A172 (cell line): Measurements from ENCODE around the gene DOK7. TPM values are rescaled to one million over a fixed set of nuclear protein-coding genes. Genes with fewer than 3 reads are reported as not detected.
A peak's percentile ranks its signal among the peaks of the same experiment; 100 is the strongest.

ENCODE experiments used
- DNase-seq: peaks from one replicate; pipeline ENCODE4 v3.0.0-alpha.2; 2015; ENCODE audit warnings: low spot score
- total RNA-seq: library from RNA; depleted of rRNA; stranded (reverse); fragments of >200 nt; shearing (Covaris generic); gene quantifications from 2 replicates; pipeline ENCODE4 v1.2.3, GENCODE V29; 2014

Gene DOK7
- total RNA-seq, 1 experiment from 2014 or later: 21.4 TPM

DNA sequence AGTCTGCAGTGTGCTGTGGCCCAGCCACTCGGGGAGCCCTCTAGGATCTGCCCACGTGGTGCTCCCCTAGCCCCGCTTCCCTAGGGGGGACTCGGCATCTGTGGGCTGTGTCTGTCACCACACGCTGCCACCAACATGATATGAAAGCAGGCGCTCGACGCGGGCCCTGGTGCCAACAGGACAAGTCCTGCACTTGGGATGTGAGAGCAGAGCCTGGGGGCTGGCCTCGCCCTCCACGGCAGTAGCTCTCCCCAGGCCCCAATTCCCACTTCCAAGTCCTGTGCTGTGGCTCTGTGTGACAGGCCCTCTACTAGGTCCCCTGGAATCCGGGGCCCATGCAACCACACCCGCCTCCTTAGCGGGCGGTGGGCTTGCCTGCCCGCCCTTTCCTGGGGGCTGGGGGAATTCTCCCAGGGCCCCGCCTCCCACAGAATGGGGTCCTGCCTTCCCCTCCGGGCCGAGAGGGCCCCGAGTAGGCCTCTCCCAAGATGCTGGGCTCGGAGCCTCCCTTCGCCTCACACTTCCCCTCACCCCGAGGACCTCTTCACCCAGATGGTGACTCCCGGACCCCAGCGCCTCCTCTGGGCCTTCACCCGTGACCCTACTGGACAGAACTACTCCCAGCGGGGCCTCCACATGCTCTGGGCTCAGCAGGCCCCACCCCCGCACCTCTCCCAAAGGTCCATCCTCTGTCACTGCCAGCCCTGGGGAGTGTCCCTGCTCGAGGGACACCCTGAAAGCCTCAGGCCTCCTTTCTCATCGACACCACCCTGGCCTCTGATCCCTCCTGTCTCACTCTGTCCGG lies 57.9 kb downstream of the DOK7 start:
- DNase-seq: no peak

DNA sequence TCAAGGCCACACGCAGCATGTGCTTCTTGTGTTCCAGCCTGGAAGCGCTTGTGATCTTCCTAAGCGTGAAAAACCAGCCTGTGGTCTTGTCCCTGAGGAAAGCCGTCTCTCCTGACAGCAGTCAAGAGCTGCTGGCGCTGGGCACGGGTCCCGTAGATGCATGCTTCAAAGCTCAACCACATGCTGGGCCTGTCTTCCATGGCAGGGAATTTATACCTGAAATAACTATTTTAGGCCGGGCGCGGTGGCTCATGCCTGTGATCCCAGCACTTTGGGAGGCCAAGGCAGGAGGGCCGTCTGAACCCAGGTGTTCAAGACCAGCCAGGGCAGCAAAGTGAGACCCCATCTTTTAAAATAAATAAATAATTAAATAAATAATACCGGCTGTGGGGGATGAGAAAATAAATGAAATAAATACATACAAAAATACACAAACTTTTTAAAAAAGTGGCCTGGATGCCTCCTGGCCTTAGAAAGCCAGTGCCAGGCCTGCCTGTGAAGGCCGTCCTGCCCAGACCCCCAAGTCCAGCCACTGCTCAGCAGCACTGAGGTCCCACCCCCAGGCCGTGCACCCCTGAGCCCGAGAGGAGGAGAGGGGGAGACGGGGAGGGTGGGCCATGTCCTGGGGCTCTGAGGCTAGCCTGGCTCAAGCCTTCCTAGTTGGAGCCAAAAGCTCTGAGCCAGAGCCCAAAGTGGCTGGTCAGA lies 58.7 kb downstream of the DOK7 start:
- no peak for DNase-seq

DNA sequence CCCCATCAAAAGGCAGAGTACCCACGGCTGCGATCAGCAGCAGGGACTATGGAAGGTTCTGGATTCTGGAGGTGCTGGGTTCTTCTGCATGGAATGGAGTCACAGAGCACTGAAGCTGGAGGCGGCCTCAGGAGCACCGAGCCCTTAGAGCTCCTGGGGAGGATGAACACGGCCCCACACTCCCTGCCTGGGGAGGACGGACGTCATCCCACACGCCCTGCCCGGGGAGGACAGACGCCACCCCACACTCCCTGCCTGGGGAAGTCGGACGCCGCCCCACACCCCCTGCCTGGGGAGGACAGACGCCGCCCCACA lies 59.2 kb downstream of the DOK7 start:
- DNase-seq: no peak

DNA sequence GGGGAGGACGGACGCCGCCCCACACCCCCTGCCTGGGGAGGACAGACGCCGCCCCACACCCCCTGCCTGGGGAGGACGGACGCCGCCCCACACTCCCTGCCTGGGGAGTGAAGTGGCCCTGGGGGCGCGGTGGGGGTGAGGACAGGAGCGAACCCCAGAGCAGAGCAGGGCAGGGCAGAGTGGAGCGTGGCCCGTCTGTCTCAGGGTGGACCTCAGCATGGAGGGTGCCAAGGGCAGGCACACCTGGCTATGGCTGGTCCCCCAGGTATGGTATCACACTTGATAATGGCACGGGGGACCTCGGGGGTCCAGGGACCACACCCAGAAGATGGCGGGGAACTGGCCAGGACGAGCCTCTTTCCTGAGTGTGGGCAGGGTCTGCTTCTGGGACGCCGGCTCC lies 59.5 kb downstream of the DOK7 start:
- no peak for DNase-seq

DNA sequence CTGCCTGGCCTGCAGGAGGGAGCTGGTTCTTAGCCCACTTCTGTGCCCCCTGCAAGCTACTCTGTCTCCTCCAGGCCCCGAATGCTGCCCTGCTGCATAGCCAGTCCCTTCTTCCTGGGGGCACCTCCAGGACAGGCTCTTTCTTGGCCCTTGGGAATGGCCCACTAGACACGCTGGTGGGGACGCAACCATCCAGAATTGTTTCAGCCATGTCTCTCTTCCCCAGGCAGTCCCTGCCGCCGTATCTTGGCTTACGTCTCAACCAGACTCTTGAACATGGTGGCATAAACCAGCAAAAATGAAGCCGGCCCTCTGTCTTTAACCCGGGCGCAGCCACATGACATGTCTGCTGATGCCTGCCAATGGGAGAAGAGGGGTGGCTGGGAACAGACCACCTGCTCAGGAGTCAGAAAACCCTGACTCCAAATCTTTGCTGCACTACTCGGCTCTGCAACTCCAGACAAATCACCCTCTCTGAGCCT lies 60.1 kb downstream of the DOK7 start:
- DNase-seq: no peak

DNA sequence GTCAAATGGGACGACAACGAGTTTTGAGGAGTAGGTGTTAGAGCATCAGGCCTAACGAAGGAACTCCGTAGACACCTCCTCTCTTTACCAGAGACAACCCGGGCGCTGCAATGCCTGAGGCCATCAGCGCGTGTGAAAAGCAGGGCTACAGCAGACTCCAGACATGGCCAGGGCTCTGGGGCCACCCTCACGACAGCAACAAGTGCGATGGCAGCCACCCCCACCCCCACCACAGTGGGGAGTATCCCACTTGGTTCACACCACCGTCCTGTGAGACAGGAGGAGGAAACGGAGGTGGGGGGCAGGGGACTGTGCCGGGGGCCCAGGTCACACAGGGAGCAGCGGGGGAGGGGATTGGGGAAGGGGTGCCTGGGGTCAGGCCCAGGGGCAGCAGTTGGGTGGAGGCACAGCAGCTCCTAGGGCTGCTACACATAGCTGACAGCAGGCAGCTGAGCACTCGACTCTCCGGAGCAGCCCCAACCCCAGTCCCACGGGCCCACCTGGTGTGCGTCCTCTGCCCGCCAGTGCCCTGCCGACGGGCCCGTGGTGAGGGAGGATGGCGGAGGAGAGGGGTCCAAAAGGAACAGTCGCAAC lies 60.6 kb downstream of the DOK7 start:
- no peak for DNase-seq

DNA sequence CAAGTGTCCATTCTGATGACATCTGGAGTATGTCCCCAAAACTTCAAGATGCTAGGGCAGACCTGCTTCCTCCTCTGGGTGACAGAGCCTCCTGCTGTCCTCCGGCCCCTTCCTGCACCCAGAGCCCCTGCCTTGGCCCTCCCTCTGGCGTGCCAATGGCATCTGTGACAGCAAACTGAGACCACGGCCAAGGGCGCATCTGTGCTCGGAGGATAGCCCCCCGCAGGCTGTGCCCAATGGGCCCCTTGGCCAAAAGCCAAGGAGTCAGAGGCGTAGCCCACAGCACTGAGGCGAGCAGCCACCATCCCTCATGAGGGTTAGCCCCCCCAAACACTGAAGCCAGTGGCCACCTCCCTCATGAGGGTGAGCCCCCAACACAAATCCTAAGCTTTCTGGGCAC lies 61.2 kb downstream of the DOK7 start:
- DNase-seq: no peak

DNA sequence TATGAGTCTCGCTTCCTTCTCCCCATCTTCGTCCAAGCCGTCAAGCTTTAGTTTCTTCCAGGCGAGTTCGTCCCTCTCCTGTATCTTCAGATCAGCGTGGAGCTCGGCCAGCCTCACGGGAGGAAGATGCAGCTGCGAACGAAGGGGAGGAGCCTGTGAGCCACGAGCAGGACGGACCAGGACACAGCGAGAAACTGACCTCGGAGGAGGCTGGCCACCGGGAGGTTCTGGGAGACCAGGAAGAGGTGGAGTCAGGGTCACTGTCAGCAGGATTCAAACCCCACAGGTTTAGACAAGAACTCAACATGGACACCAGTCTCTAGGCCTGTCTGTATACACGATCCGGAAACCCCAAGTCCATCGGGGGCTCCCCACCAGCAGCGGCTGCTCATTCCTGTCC lies 61.8 kb downstream of the DOK7 start:
- no peak for DNase-seq

DNA sequence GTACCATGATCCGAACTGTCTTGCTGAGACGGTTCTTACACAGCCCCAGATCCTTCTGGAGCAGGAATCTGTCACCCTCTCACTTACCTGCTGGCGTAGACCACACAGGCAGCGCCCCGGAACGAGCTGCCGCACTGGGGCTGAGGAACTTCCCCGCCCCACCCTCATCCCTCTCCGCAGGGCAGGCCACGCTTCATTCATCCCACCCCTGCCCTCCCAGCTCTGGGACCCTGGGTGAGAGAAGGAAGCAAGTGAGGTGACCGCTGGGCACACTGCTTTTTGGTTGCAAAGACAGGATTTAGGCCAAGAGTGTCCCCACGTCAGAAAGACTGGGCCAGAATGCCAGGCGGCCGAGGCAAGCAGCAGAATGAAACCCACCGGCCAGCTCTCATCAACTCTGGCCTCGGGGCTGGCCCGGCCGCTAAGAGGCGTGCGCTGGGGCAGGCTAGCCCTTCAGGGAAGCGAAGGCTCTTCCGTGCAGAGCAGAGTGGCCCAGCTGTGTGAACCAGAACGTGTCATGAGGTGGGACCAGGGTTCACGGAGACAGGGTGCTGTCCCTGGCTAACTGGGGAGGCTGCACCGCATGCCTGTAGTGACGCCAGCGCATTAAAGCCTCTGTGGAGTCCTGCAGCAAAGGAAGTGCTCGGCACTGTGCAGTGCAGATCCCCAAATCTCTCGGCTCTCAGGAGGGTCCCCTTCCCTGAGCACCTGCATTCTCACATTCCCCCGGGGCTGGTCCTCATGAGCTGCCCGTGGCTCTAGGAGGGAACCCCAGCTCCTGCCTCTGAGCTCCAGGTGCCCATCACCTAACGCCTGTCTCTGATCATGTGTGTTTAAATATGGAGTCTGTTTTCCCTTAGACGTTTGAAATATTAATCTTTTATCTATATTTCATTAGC lies 62.7 kb downstream of the DOK7 start:
- no peak for DNase-seq

DNA sequence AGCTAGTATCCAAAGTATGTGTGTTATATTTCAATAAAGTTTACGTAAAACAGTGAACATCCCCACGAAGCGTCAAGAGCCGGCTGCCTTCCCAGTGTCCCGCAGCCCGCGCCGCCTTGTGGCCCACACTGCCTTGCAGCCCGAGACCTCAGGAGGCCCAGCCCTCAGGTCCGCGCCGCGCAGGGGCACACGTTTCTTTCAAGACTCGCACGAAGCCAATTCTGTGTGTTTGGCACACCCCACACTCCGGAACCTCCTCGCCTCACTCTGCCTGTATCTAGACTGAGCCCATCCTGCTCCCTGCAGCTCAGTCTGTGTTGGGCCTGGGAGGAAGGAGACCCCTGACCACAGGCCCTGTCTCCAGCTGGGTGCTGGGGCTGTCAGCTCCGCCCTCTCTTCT lies 63.4 kb downstream of the DOK7 start:
- DNase-seq: no peak

DNA sequence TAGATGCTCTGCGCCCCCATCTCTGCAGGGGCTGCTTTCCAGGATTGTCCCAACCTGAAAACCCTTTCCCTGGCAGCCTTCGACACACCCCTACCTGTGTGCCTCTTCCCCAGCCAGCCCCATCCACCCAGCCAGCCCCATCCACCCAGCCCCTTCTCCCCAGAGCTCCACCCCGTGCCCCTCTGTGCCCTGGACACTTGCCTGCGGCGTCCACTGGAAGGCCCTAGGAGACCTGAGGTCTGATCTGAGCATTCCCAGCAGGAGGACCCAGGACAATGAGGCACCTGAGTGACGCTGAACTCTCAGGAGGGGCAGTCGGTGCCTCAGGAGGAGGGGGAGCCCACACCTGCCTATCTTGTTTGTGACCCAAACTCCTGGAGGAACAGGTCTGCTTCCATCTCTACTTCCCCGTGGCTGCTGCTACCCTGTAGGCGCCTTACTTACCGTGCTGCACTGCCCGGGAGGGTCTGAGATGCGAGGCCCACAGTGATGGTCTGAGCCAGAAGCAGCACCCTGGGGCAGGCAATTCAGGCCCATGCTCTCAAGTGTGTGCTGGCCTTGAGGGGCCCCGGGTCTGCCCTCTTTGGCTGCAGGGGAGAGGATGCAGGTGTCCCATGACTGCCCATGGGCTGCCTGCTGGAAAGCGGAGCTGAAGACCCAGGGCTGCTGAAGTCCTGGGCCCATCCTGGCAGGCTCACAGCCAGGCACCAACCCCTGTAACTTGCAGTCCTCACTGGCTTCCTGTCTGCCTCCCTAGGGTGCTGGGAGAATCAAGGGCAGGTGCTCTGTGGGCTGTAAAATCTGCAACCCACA lies 64.2 kb downstream of the DOK7 start:
- DNase-seq: no peak

DNA sequence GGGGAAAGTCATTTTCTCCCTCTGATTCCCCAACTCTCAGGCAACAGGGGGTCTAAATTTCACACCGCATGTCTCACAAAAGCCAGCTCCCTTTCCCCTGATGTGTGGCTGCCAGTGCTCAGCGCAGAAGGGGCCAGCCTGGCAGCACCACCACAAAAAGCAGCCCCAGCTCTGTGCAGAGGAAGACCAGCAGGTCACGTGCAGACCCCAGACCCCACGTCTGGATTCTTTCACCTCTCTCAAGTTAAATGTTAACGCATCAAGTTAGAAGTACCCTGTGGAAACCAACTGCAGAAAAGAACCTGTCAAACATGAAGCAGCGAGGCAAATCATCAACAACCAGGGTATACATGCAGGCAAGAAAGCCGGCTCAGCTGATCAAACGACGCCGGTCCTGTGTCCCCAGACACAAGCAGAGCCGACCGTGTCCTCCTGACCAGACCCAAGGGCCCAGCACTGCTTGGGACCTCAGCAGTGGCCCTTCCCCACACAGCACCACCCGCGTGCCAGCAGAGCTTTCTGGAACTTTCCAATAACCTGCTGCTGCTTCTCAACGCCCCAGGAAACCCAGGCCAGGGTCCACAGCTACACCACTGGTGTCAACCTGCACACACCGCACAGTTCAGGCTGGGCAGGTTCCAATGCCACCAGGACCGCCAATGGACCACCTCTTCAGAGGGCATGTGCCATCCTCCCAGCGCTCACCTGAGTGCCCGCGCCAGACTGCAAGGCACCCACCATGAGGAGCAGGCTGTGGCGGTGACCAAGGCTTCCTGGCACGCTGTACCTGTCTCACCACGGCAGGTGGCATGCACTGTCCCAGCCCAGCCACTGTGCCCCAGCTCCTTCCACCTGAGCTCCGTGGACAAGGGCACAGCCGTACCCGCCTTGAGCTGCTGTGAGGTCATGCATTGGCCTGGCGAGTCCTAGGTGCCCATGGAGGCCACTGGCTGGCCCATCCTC lies 65.1 kb downstream of the DOK7 start:
- no peak for DNase-seq

DNA sequence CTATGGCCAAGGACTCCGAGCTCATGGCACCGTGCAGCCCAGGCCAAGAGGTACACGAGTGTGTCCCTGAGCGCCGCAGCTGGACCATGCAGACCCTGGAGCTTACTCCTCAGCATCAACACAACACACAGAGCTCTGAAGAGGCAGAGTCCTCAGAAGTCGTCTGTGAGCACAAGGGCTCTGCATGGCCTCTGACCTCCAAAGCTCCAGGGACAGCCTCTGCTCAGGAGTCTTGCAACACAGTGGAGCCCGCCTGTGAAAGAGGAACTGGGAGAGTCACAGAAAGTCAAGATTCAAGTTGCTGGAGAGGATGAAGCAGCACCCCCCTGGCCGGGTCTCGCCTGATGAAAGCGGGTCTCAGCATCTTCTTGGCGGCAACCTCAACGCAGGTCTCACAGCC lies 66.3 kb downstream of the DOK7 start:
- no peak for DNase-seq

DNA sequence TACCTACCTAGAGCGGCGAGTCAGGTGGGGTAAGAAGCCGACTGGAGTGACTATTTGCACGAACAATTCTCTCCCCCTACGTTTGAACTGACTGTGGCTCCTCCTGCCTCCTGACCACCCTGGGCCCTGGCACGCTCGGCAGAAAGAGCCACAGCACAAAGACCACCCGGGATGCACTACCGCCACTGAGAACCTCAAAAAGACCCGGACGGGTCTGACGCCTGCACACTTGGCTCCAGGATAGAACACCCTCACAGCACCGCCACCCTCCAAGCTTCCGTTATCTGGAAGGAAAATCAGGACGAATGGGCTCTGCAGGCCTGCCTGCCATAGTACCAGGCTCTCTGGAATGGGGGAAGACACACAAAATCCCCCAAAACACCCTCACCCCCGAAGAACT lies 66.9 kb downstream of the DOK7 start:
- DNase-seq: no peak

DNA sequence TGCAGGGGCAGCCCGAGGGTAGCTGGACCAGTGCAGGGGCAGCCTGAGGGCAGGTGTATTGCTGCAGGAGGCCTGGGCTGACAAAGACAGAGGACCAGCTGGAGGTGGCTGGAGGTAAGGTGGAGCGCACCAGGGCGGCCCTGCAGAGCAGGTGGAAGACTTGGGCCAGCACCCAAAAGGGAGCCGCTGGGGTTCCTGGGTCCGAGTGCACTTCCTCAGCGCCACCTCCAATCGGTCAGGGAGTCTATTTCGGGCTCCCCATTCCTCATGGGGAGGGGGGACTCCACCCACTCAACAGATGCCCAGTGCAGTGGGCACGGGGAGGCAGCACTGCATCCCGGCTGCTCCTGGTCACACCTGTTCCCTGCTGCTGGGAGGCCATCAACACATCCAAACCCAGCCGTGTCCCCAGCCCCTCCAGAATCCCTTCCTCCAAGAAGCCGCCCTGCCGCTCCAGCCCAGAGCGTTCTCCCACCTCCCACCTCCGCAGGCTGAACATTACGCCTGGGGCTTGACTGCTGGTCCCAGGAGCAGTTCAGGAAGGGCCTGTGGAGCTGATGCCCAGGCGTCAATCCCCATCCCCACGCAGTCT lies 67.7 kb downstream of the DOK7 start:
- no peak for DNase-seq

DNA sequence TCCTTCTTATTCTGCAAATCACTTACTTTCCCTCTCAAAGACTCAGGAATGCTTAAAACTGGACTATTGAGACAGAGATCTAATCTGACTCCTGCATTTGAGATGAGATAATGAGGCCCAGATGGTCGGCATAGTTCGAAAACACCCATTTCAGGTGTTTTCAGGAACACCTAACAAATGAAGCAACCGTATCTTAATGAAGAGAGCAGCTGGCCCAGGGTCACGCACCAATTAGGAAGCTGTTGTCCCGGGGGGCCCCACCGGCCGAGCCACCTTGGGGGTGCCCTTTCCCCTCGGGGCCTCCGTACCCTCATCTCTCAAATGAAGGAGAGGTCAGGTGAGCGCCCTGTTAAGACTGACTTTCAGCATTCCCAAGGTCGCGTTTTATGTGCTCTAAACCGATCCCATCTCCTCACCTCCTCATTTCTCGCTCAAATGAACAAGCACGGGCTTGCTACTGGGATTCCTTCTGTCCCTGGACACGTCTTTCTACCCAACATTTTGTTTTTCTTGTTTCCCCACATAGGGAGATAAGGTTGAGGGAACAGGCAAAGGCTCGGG lies 68.3 kb downstream of the DOK7 start:
- no peak for DNase-seq

DNA sequence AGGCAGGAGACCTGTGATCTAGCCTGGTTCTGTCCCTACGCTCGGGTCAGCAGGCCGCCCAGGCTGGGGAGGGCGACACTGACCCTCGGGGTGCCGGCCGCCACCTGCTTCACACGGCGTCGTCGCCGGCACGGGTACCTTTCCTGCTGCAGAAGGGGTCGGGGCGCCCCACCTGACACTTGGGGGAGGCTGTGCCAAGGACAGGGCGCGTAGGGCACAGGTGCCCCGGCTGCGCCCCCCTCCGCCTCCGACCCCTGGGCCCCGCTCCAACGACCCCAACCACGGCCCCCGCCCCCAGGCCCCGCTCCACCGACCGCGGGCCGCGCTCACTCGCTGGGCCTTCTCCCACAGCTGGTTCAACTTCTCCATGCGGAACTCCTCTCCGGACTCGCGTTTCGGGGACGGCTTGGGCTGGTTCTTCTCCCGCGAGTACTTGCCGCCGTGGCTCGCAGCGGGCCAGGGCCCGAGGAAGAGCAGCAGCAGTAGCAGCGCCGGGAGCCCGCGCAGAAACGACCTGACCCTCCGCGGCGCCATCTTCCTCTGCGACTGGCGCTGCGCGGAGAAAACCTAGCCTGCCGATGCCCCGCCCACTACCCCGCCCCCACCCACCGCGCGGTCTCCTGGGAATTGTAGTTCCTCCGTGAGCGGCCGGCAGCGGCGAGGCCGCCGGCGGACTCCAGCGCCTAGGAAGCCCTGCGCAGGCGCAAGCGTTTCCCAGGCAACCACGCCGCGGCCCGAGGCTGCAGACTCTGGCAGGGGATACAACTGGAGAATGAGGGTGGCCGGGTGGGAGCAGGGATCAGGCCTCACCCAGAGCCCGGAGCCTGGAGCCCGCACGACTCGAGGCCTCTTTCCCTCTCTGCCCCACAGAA lies 69.0 kb downstream of the DOK7 start, which contains the start of gene LRPAP1:
LRPAP1 (minus strand) TSS at position 544 of the 872 bp plus-strand sequence; CDS start at position 534, 10 bp downstream.
- DNase-seq: peak; percentile 55
